ENCODE measurements around the gene GORAB. TPM values are rescaled to one million over a fixed set of nuclear protein-coding genes. Genes with fewer than 3 reads are reported as not detected.

Gene GORAB
- total and polyA plus RNA-seq, 2 donors (not counting 3 experiments of a cell fraction or from before 2014, with no cell fraction given) = 4.4 to 6.4 TPM

DNA sequence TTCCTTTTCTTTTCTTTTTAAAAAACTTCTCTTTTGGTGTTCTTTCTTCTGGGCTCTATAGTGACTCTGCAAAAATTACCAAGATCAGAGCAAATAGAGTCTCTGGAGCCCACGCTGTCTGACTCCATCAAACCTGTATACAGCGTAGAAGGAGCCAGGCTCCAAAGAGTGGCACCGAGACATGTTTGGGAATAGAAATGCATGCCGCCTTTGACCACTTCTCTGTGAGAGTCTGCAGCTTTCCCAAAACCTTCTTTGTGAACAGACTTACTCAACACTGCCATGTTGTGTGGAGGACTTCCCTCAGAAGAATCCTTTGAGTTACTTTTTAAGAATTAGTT, 55.3 kb downstream of the GORAB start:
- no peak for TF ChIP-seq FOS (IDR thresholded peaks at IDR 0.05; ENCODE audit: borderline replicate concordance, insufficient read depth, low read length)
- no peak for TF ChIP-seq JUN (IDR thresholded peaks at IDR 0.05; ENCODE audit: borderline replicate concordance, insufficient read depth, insufficient read length, low read depth)
- TF ChIP-seq MYC (IDR thresholded peaks at IDR 0.05; ENCODE audit: low read depth, low read length) = no peak
- TF ChIP-seq, protein P1, sequence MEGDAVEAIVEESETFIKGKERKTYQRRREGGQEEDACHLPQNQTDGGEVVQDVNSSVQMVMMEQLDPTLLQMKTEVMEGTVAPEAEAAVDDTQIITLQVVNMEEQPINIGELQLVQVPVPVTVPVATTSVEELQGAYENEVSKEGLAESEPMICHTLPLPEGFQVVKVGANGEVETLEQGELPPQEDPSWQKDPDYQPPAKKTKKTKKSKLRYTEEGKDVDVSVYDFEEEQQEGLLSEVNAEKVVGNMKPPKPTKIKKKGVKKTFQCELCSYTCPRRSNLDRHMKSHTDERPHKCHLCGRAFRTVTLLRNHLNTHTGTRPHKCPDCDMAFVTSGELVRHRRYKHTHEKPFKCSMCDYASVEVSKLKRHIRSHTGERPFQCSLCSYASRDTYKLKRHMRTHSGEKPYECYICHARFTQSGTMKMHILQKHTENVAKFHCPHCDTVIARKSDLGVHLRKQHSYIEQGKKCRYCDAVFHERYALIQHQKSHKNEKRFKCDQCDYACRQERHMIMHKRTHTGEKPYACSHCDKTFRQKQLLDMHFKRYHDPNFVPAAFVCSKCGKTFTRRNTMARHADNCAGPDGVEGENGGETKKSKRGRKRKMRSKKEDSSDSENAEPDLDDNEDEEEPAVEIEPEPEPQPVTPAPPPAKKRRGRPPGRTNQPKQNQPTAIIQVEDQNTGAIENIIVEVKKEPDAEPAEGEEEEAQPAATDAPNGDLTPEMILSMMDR (IDR thresholded peaks at IDR 0.05; ENCODE audit: extremely low read depth in 1 of 2, insufficient read depth in 1 of 2, low read depth in 1 of 2, low read length in 2 of 2) = no peak
- Histone ChIP-seq H3K36me3 (ENCODE audit: control insufficient read depth in 2 of 2, extremely low read depth in 1 of 2, insufficient read depth in 2 of 2, low read length in 2 of 2) (no peaks in the 10 kb centered on the region), H3K9ac (replicated peaks; ENCODE audit: extremely low read depth, insufficient read depth, low read length) (no peak overlapping the region), H3K27ac (ENCODE audit: insufficient read depth, low read depth, low read length) (no peak overlapping the region), H2AFZ (ENCODE audit: low read depth, low read length) (no peak overlapping the region), H3K9me1 (replicated peaks; ENCODE audit: control insufficient read depth, extremely low read depth, insufficient read depth, low read length) (no peaks in the 10 kb centered on the region), H3K4me2 (ENCODE audit: insufficient read depth, low read length) (no peak overlapping the region), H3K4me1 (ENCODE audit: control insufficient read depth, extremely low read depth, insufficient read depth, low read length) (no peaks in the 10 kb centered on the region), H3K79me2 (ENCODE audit: control insufficient read depth, insufficient read depth, low read length) (no peaks in the 10 kb centered on the region), H3K4me3 (replicated peaks in 1 of 3; ENCODE audit: insufficient read depth in 1 of 3, low read depth in 1 of 3, low read length in 3 of 3) (no peak overlapping the region), H3K9me3 (replicated peaks; ENCODE audit: control insufficient read depth, insufficient read depth, low read length) (no peaks in the 10 kb centered on the region), H3K27me3 (ENCODE audit: control insufficient read depth in 2 of 2, insufficient read depth in 2 of 2, low read length in 2 of 2) (peaks cover 0 to 15% of the 10 kb centered on the region in 2 experiments), H4K20me1 (replicated peaks; ENCODE audit: control insufficient read depth, extremely low read depth, insufficient read depth, low read length) (no peaks in the 10 kb centered on the region)
- FAIRE-seq (no peak), DNase-seq (ENCODE audit: low read depth, low spot score) (no peak)
- dilution Hi-C loops (cut with MboI; ENCODE audit: extremely low pct_ligation_motif_present, low sequenced_read_pairs) (no loop called here), intact Hi-C loops (cut with micrococcal nuclease) (no loop called here)
- ChIA-PET POLR2A (no interaction called here), CTCF (no interaction called here)
- no TSS peak for BruUV-seq (replicated peaks)

DNA sequence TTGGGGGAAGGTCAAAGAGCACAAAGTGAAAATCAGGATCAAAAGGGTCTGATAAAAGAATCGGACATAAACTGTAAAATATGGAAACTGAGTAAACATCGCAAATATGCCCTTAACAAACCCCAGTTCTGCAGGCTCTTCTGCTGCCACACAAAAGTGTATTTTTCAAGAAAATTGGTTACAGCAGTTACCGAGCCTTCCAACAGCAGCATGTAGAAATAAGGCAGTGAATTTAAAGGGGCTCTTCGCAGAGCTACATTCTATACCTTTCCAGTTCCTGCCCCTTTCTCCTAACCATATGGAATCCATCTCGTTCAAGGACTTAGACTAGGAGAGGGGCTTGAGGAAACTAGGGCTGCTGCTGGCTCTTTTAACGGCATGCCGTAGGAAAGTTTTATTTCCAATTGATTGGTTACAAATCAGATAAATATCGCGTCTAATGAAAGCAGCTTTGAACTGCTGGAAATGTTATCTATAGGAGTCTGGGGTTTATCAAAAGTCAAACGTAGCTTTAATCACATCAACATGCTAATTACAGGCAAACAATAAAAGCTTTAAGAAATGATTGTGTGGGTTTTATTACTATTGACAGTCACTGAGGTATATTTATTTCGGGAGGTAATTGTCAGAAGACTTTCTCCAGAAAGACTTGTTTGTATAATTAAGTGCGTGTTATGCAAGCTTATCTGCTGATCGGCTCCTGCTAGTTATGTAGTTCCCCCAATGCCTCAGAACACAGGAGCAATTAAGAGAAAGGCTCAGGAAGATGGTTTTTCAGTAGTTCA, 59.1 kb downstream of the GORAB start:
- no peak overlapping the region for H3K27ac ChIP-seq (ENCODE audit: insufficient read depth, low read depth, low read length)
- FAIRE-seq (no peak), DNase-seq (ENCODE audit: low read depth, low spot score) (no peak)
- no peaks in the 10 kb centered on the region for H3K79me2 ChIP-seq (ENCODE audit: control insufficient read depth, insufficient read depth, low read length)
- intact Hi-C loops (cut with micrococcal nuclease) (no loop called here), dilution Hi-C loops (cut with MboI; ENCODE audit: extremely low pct_ligation_motif_present, low sequenced_read_pairs) (no loop called here)
- no peaks in the 10 kb centered on the region for H3K9me3 ChIP-seq (replicated peaks; ENCODE audit: control insufficient read depth, insufficient read depth, low read length)
- TF ChIP-seq EZH2 (IDR thresholded peaks at IDR 0.05; ENCODE audit: borderline replicate concordance, low read depth, low read length, severe bottlenecking) (no peak), JUN (IDR thresholded peaks at IDR 0.05; ENCODE audit: borderline replicate concordance, insufficient read depth, insufficient read length, low read depth) (no peak)
- CTCF ChIA-PET = no interaction called here
- no TSS peak for BruUV-seq (replicated peaks)
- no peak overlapping the region for H3K4me3 ChIP-seq (replicated peaks in 1 of 3; ENCODE audit: insufficient read depth in 1 of 3, low read depth in 1 of 3, low read length in 3 of 3)
- no peaks in the 10 kb centered on the region for H3K36me3 ChIP-seq (ENCODE audit: control insufficient read depth in 2 of 2, extremely low read depth in 1 of 2, insufficient read depth in 2 of 2, low read length in 2 of 2)
- peaks cover 0 to 12% of the 10 kb centered on the region in 2 experiments for H3K27me3 ChIP-seq (ENCODE audit: control insufficient read depth in 2 of 2, insufficient read depth in 2 of 2, low read length in 2 of 2)
- no peaks in the 10 kb centered on the region for H3K4me1 ChIP-seq (ENCODE audit: control insufficient read depth, extremely low read depth, insufficient read depth, low read length)
- no peak overlapping the region for H3K4me2 ChIP-seq (ENCODE audit: insufficient read depth, low read length)
- no peak overlapping the region for H2AFZ ChIP-seq (ENCODE audit: low read depth, low read length)
- no peaks in the 10 kb centered on the region for H4K20me1 ChIP-seq (replicated peaks; ENCODE audit: control insufficient read depth, extremely low read depth, insufficient read depth, low read length)
- no peak overlapping the region for H3K9ac ChIP-seq (replicated peaks; ENCODE audit: extremely low read depth, insufficient read depth, low read length)
- POLR2A ChIA-PET = no interaction called here
- no peaks in the 10 kb centered on the region for H3K9me1 ChIP-seq (replicated peaks; ENCODE audit: control insufficient read depth, extremely low read depth, insufficient read depth, low read length)

All from endothelial cell of umbilical vein (primary cell).